ENCODE results near the gene THRB.

THRB gene

GRCh38 chr3:24513463-24513862 lies 18.8 kb upstream of the THRB start:
- TF ChIP-seq CTCF (IDR thresholded peaks at IDR 0.05; ENCODE audit: low read length, missing control alignments) = no peak
- DNase-seq (ENCODE audit: low read depth) = no peak
- H3K4me3 ChIP-seq (replicated peaks; ENCODE audit: low read depth, low read length) = no peak overlapping the region

GRCh38 chr3:24512564-24513197 lies 18.0 kb upstream of the THRB start:
- TF ChIP-seq CTCF (IDR thresholded peaks at IDR 0.05; ENCODE audit: low read length, missing control alignments) = no peak
- no peak overlapping the region for H3K4me3 ChIP-seq (replicated peaks; ENCODE audit: low read depth, low read length)
- no peak for DNase-seq (ENCODE audit: low read depth)

GRCh38 chr3:24510030-24510648 lies 15.5 kb upstream of the THRB start:
- TF ChIP-seq CTCF (IDR thresholded peaks at IDR 0.05; ENCODE audit: low read length, missing control alignments) = no peak
- DNase-seq (ENCODE audit: low read depth) = no peak
- no peak overlapping the region for H3K4me3 ChIP-seq (replicated peaks; ENCODE audit: low read depth, low read length)

GRCh38 chr3:24508423-24508839 lies 13.8 kb upstream of the THRB start:
- TF ChIP-seq CTCF (IDR thresholded peaks at IDR 0.05; ENCODE audit: low read length, missing control alignments) = no peak
- DNase-seq (ENCODE audit: low read depth) = peak; percentile 57
- no peak overlapping the region for H3K4me3 ChIP-seq (replicated peaks; ENCODE audit: low read depth, low read length)

- no peak for TF ChIP-seq CTCF (IDR thresholded peaks at IDR 0.05; ENCODE audit: low read length, missing control alignments)
- no peak overlapping the region for H3K4me3 ChIP-seq (replicated peaks; ENCODE audit: low read depth, low read length)
- DNase-seq (ENCODE audit: low read depth) = no peak
Observed at GRCh38 chr3:24507776-24508422, 13.2 kb upstream of the THRB start.

- H3K4me3 ChIP-seq (replicated peaks; ENCODE audit: low read depth, low read length) = no peak overlapping the region
- no peak for TF ChIP-seq CTCF (IDR thresholded peaks at IDR 0.05; ENCODE audit: low read length, missing control alignments)
Observed at GRCh38 chr3:24506966-24507775, 12.5 kb upstream of the THRB start.

More at GRCh38 chr3:24506966-24507775, 12.5 kb upstream of the THRB start:
- no peak for DNase-seq (ENCODE audit: low read depth)

All from fibroblast of pulmonary artery (primary cell).